Common myeloid progenitor, CD34-positive (primary cell): ENCODE measurements around the gene KSR2.

ENCODE experiments used
- CTCF ChIA-PET: fragments of 350-600 bp; sonication (Branson Sonifier 250); formaldehyde crosslinking; loops from one replicate; lab custom pipeline; 2021; ENCODE audit warnings: antibody characterized with exemption; lab: Charles Lee
- POLR2A ChIA-PET: fragments of 350-600 bp; sonication (Branson Sonifier 250); formaldehyde crosslinking; loops from one replicate; lab custom pipeline; 2021; ENCODE audit warnings: antibody characterized with exemption; lab: Charles Lee
- DNase-seq, 3 donors: peaks; one replicate each; pipeline versions ENCODE4 v3.0.0 to v3.0.0-alpha.2; 2013
- H3K27ac ChIP-seq, 2 experiments: 1 replicate in 1 of 2; 2 replicates in 1 of 2; pipeline ENCODE4 v1.7.0; 2013; ENCODE audit warnings: inconsistent platforms in 2 of 2, low read length in 2 of 2, mild to moderate bottlenecking in 2 of 2, low read depth in 1 of 2, moderate library complexity in 1 of 2; ENCODE audit not compliant: severe bottlenecking in 2 of 2, insufficient read depth in 1 of 2, poor library complexity in 1 of 2
- H3K27me3 ChIP-seq, 5 experiments: replicated peaks in 2 of 5; 1 replicate in 3 of 5; 2 replicates in 2 of 5; pipeline versions ENCODE4 v1.6.1 to v1.7.0; 2013; ENCODE audit warnings: low read length in 4 of 5, mild to moderate bottlenecking in 2 of 5, moderate library complexity in 2 of 5, inconsistent platforms in 1 of 5; ENCODE audit not compliant: insufficient read depth in 5 of 5, control insufficient read depth in 4 of 5
- H3K36me3 ChIP-seq, 4 experiments: 1 replicate in 2 of 4; 2 replicates in 2 of 4; pipeline versions ENCODE4 v1.6.1 to v1.7.0; 2013; ENCODE audit warnings: low read length in 3 of 4, control low read depth in 1 of 4, mild to moderate bottlenecking in 1 of 4; ENCODE audit not compliant: control insufficient read depth in 4 of 4, insufficient read depth in 4 of 4
- H3K4me1 ChIP-seq, 4 experiments: 1 replicate in 3 of 4; 2 replicates in 1 of 4; pipeline versions ENCODE4 v1.6.1 to v1.7.1; 2013; ENCODE audit warnings: low read length in 3 of 4, mild to moderate bottlenecking in 3 of 4, control low read depth in 1 of 4, inconsistent platforms in 1 of 4, moderate library complexity in 1 of 4; ENCODE audit not compliant: control insufficient read depth in 4 of 4, insufficient read depth in 4 of 4; ENCODE audit errors: control extremely low read depth in 1 of 4
- H3K4me3 ChIP-seq, 7 experiments: 1 replicate in 4 of 7; 2 replicates in 3 of 7; pipeline versions ENCODE4 v1.5.1 to v1.7.0; 2013; ENCODE audit warnings: mild to moderate bottlenecking in 7 of 7, low read length in 6 of 7, moderate library complexity in 6 of 7, inconsistent platforms in 2 of 7, low read depth in 2 of 7, control low read depth in 1 of 7; ENCODE audit not compliant: insufficient read depth in 4 of 7, control insufficient read depth in 1 of 7; ENCODE audit errors: extremely low read depth in 1 of 7
- H3K9me3 ChIP-seq, 5 experiments: 1 replicate in 4 of 5; 2 replicates in 1 of 5; pipeline versions ENCODE4 v1.6.1 to v1.7.1; 2013; ENCODE audit warnings: low read length in 4 of 5, mild to moderate bottlenecking in 2 of 5, inconsistent platforms in 1 of 5, low read depth in 1 of 5, moderate library complexity in 1 of 5; ENCODE audit not compliant: control insufficient read depth in 4 of 5, insufficient read depth in 2 of 5; ENCODE audit errors: control extremely low read depth in 1 of 5
- WGBS: methylation state at CpG from one replicate; pipeline ENCODE4 v1.1.5; 2013; ENCODE audit not compliant: insufficient coverage; 5-methylcytosine and 5-hydroxymethylcytosine counted together

The KSR2 gene

DNA sequence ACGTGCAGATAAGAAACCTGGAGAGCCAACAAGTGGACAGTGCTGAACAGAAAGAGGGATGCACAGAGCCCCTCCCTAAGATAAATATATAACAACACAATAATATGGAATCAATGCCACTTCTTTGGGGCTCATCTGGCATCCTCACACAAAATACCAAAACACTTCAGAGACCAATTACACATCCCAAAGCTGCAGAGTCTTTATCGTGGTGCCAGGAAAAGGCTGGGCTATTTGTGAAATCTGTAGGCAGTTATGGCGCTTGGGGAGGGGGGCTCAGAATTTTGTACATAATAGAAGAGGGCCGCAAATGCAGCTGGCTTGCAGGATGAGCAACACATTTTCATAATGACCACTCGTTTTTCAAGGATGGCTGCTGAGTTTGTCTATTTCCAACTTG lies 446.9 kb downstream of the KSR2 start:
- POLR2A ChIA-PET = no interaction called here
- no peaks in the 10 kb centered on the region for H3K9me3 ChIP-seq
- CTCF ChIA-PET = no interaction called here
- no peak for DNase-seq
- H3K4me1 ChIP-seq = no peaks in the 10 kb centered on the region
- 89% methylated on average over 4 of the region's 5 CpGs for WGBS
- no peak overlapping the region for H3K4me3 ChIP-seq
- H3K27me3 ChIP-seq = peaks cover 0 to 2% (median 0%) of the 10 kb centered on the region in 5 experiments
- no peaks in the 10 kb centered on the region for H3K36me3 ChIP-seq
- H3K27ac ChIP-seq = no peak overlapping the region

DNA sequence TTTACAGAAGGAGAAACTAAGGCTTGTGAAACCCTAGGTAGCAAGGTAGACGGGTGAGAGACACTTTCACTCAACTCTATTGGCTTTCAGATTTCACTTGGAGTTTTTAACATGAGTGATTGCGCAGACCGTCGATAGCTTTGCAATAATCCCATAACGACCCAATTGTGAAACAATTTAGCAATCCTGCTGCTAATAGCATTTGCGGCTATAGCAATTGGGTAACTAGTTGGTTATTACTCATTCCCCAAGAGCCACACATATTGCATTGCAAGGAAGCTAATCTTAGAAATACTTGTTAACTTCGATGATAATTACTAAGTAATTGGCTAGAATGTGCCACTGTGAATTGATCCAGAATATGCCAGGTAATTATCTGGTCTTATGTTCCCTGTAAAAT lies 447.4 kb downstream of the KSR2 start:
- WGBS = 100% methylated on average over 1 of the region's 7 CpGs

DNA sequence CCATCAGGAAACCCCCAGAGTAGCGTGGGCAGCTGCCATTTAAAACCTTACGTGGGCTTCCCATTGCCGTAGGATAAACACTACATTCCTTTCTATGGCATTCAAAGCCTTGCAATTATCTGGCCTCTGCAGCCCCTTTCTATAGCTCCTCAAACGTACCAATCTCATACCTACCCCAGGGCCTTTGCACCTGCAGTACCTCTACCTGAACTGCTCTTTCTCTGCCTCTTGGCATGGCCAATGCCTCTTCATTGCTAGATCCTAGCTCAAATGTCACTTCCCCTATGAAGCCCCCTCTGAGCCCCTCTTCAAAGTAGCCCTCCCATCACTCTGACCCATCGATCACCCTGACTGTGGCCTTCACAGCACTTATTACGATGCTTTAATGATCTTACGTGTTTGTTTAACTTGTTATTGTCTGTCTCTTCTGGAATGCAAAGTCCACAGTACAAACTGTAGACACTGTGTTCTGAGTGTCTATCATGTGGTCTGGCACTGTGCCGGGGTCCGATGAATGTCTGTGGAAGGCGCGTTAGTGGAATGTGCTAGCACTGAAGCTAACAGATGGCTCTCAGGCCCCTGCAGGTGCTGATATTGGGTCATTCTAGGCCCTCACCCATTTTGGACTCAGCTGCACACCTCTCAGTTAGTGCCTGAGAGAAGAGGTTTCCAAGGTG lies 450.1 kb downstream of the KSR2 start:
- Histone ChIP-seq H3K27ac (no peak overlapping the region), H3K36me3 (no peaks in the 10 kb centered on the region), H3K9me3 (no peaks in the 10 kb centered on the region), H3K4me1 (no peaks in the 10 kb centered on the region), H3K27me3 (peaks cover 0 to 3% (median 0%) of the 10 kb centered on the region in 5 experiments), H3K4me3 (no peak overlapping the region)
- WGBS = 96% methylated on average over 10 of the region's 11 CpGs
- ChIA-PET POLR2A (no interaction called here), CTCF (no interaction called here)
- DNase-seq = no peak

More for the DNA sequence above, 447.4 kb downstream of the KSR2 start:
- H3K27me3 ChIP-seq = no peaks in the 10 kb centered on the region
- H3K9me3 ChIP-seq = no peaks in the 10 kb centered on the region
- H3K4me3 ChIP-seq = no peak overlapping the region
- DNase-seq = peak in 1 of 3 donors; percentile 1
- H3K36me3 ChIP-seq = no peaks in the 10 kb centered on the region
- H3K27ac ChIP-seq = no peak overlapping the region
- ChIA-PET POLR2A (no interaction called here), CTCF (no interaction called here)
- H3K4me1 ChIP-seq = no peaks in the 10 kb centered on the region

DNA sequence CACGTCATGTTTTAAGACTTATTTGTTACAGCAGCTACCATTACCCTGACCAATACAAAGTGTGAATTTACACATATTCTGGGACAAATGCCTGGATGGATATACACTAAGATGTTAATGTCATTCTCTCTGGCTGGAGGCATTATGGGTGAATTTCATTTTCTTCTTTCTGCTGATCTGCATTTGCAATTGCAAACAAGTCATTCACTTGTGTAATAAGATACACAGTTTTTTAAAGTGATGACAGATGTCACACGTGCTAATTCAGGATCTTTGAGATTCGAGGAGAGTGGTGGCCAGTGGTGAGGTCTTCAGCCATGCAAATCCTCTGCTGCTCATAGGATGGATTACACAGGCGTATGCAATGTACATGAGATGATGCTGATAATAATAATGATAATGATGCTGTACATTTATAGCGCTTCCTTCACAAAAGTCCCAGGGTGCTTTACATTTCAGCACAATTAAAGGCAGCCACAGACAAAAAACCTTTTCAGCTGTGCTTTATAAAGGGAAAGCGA lies 451.5 kb downstream of the KSR2 start:
- ChIA-PET CTCF (no interaction called here), POLR2A (no interaction called here)
- H3K36me3 ChIP-seq = no peaks in the 10 kb centered on the region
- no peaks in the 10 kb centered on the region for H3K4me1 ChIP-seq
- no peak overlapping the region for H3K27ac ChIP-seq
- peaks cover 0 to 4% (median 3%) of the 10 kb centered on the region in 5 experiments for H3K27me3 ChIP-seq
- H3K9me3 ChIP-seq = no peaks in the 10 kb centered on the region
- no peak overlapping the region for H3K4me3 ChIP-seq
- WGBS = 88% methylated on average over 5 of the region's 6 CpGs
- no peak for DNase-seq

DNA sequence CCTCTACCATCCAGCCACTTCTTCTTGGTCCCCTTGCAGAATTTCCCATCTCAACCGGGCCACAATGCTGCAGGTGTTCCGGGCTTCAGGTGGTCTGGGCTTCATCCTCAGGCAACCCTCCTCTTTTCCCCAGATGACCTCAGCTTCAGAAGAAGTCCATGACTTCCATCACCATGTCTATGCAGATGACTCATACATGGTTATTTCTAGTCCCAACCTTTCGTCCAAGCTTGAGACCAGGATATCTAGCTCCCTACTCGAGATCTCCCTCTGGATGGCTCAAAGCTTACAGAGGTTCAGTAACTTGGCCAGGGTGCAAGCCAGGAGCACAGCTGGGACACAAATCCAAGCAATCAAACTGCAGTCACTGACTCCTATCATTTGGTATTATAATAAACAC lies 452.8 kb downstream of the KSR2 start:
- DNase-seq = no peak
- H3K27me3 ChIP-seq = peaks cover 0 to 6% (median 3%) of the 10 kb centered on the region in 5 experiments
- no peak overlapping the region for H3K27ac ChIP-seq
- H3K9me3 ChIP-seq = no peaks in the 10 kb centered on the region
- ChIA-PET POLR2A (no interaction called here), CTCF (no interaction called here)
- WGBS = 87% methylated on average over 3 of the region's 4 CpGs
- no peaks in the 10 kb centered on the region for H3K4me1 ChIP-seq
- H3K36me3 ChIP-seq = no peaks in the 10 kb centered on the region
- H3K4me3 ChIP-seq = no peak overlapping the region

DNA sequence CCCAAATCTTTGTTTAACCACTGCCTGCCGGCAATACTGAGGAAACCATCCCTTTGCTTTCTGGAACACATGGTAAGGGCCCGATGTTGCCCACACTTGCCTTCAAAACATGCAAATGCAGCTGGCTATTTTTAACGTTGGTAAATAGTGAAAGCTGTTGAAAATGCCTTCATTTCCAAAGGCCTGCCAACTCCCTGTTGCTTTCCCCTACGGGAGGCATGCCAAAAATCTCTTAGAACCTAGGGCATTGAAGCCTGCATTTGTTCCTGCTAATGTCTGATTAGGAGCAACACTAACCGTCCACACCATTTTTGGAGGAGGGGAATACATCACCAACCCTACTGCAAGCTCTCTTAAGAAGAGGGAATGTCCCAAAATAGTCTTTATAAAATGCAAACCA lies 454.8 kb downstream of the KSR2 start:
- WGBS = 56% methylated on average over 4 of the region's 5 CpGs
- H3K9me3 ChIP-seq = no peaks in the 10 kb centered on the region
- no peaks in the 10 kb centered on the region for H3K36me3 ChIP-seq
- H3K4me3 ChIP-seq = no peak overlapping the region
- no peak overlapping the region for H3K27ac ChIP-seq
- DNase-seq = no peak
- H3K27me3 ChIP-seq = peaks cover 0 to 6% (median 3%) of the 10 kb centered on the region in 5 experiments
- ChIA-PET CTCF (no interaction called here), POLR2A (interaction anchor here (0.6 kb wide), 1 partner anchor 14 kb away, joined by 3 read pairs; no protein-coding TSS in a partner anchor)
- H3K4me1 ChIP-seq = no peaks in the 10 kb centered on the region

DNA sequence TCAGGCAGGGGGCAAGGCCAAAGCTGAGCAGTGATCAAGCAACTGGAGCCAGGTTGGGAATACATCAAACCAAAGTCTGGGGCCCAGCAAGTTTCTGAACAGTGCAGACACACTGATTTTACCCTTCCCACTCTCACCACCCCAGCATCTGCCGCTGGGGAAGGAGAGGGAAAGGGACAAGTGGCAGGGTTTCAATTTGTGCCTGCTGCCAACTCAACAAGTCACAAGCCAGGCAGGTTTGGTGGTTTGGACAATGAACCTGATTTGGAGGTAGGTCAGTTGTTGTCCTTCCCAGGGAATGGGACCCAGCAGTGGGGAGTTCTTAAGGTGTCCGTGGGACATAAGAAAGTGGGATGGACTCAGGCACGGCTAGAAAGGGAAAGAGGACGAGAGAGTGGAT lies 455.4 kb downstream of the KSR2 start:
- WGBS = 90% methylated on average over 2 of the region's 4 CpGs

More for the DNA sequence above, 455.4 kb downstream of the KSR2 start:
- Histone ChIP-seq H3K27ac (no peak overlapping the region), H3K4me3 (no peak overlapping the region), H3K9me3 (no peaks in the 10 kb centered on the region), H3K36me3 (no peaks in the 10 kb centered on the region), H3K27me3 (peaks cover 0 to 6% (median 3%) of the 10 kb centered on the region in 5 experiments), H3K4me1 (no peaks in the 10 kb centered on the region)
- no peak for DNase-seq
- POLR2A ChIA-PET = no interaction called here
- CTCF ChIA-PET = no interaction called here
